HCT116 (cell line): ENCODE measurements around the gene KRT222. TPM values are rescaled to one million over a fixed set of nuclear protein-coding genes. Genes with fewer than 3 reads are reported as not detected.

Experiments
- ATAC-seq: fragments of 200-7000 bp; cut with Tn5 transposase; 2 replicates; pipeline ENCODE4 v1.9.1; 2020; ENCODE audit warnings: mild to moderate bottlenecking, moderate library complexity
- BruUV-seq: library from RNA; stranded (reverse); fragments of 400-500 nt; replicated peaks from 2 replicates; lab custom pipeline; 2021; lab: Mats Ljungman, UMichigan
- CTCF ChIA-PET: fragments of 300-600 bp; sonication (Branson Sonifier 250); formaldehyde crosslinking; loops from one replicate; lab custom pipeline; 2021; ENCODE audit warnings: antibody characterized with exemption; lab: Charles Lee
- POLR2A ChIA-PET: fragments of 300-600, 350-600 bp; sonication (Branson Sonifier 250); formaldehyde crosslinking; loops from one replicate; lab custom pipeline; 2021; ENCODE audit warnings: antibody characterized with exemption; lab: Charles Lee
- RAD21 ChIA-PET, 2 experiments: fragments of 300-600 bp; sonication (Branson Sonifier 250); formaldehyde crosslinking; loops; one replicate each; lab custom pipeline; 2023; ENCODE audit warnings: low total read pairs in 2 of 2; ENCODE audit not compliant: uncharacterized antibody in 2 of 2, unreplicated experiment in 2 of 2, low non-redundant PET in 1 of 2; lab: Charles Lee
- DNase-seq: peaks from one replicate; pipeline ENCODE4 v3.0.0-alpha.2; 2010; ENCODE audit warnings: low read depth, low spot score
- H2AFZ ChIP-seq: fragments of 200-600 bp; shearing (Covaris generic), sonication (generic); 2 replicates; pipeline ENCODE4 v1.6.1; 2017; ENCODE audit warnings: low read depth, mixed run types, mixed read lengths, antibody characterized with exemption, low read length; ENCODE audit not compliant: poor library complexity, severe bottlenecking
- H3K27ac ChIP-seq: 2 replicates; pipeline ENCODE4 v1.5.1; 2012; ENCODE audit warnings: low read depth, low read length
- H3K27me3 ChIP-seq: fragments of 200-600 bp; sonication (generic); 2 replicates; pipeline ENCODE4 v1.6.1; 2016; ENCODE audit warnings: mixed run types, low read length, mixed read lengths; ENCODE audit not compliant: insufficient read depth
- H3K36me3 ChIP-seq, 2 experiments: fragments of 200-500 bp in 1 of 2; fragments of 200-600 bp in 1 of 2; sonication (Bioruptor generic) in 1 of 2; sonication (generic) in 1 of 2; 2 replicates each; pipeline versions ENCODE4 v1.5.1 to v1.6.1; 2014 to 2016; ENCODE audit warnings: low read length in 2 of 2, inconsistent platforms in 1 of 2, mixed read lengths in 1 of 2, mixed run types in 1 of 2; ENCODE audit not compliant: insufficient read depth in 2 of 2, control insufficient read depth in 1 of 2
- H3K4me1 ChIP-seq, 2 experiments: fragments of 200-600 bp in 1 of 2; sonication (generic) in 1 of 2; 2 replicates each; pipeline versions ENCODE4 v1.5.1 to v1.6.1; 2012 to 2017; ENCODE audit warnings: low read length in 2 of 2, inconsistent platforms in 1 of 2, mild to moderate bottlenecking in 1 of 2, mixed read lengths in 1 of 2, mixed run types in 1 of 2, moderate library complexity in 1 of 2; ENCODE audit not compliant: insufficient read depth in 2 of 2, control insufficient read depth in 1 of 2
- H3K4me2 ChIP-seq: fragments of 200-600 bp; sonication (generic); 2 replicates; pipeline ENCODE4 v1.6.1; 2017; ENCODE audit warnings: mixed run types, low read length, mixed read lengths
- H3K4me3 ChIP-seq, 2 experiments: fragments of 200-600 bp in 1 of 2; sonication (generic) in 1 of 2; replicated peaks in 1 of 2; 2 replicates each; pipeline ENCODE4 v1.5.1; 2011 to 2016; ENCODE audit warnings: low read length in 2 of 2, control low read depth in 1 of 2, low read depth in 1 of 2, mild to moderate bottlenecking in 1 of 2, mixed read lengths in 1 of 2, mixed run types in 1 of 2
- H3K79me2 ChIP-seq: fragments of 200-600 bp; sonication (generic); 2 replicates; pipeline ENCODE4 v1.6.1; 2017; ENCODE audit warnings: mild to moderate bottlenecking, mixed run types, low read length, moderate library complexity, mixed read lengths; ENCODE audit not compliant: insufficient read depth
- H3K9ac ChIP-seq: fragments of 200-600 bp; sonication (generic); 2 replicates; pipeline ENCODE4 v1.6.1; 2016; ENCODE audit warnings: low read length, mixed read lengths
- H3K9me2 ChIP-seq: fragments of 200-600 bp; sonication (generic), shearing (Covaris generic); 2 replicates; pipeline ENCODE4 v1.6.1; 2017; ENCODE audit warnings: mixed run types, mild to moderate bottlenecking, moderate library complexity; ENCODE audit not compliant: insufficient read depth
- H3K9me3 ChIP-seq, 2 experiments: fragments of 200-500 bp in 1 of 2; fragments of 200-600 bp in 1 of 2; sonication (Bioruptor generic) in 1 of 2; sonication (generic) in 1 of 2; 2 replicates each; pipeline ENCODE4 v1.6.1; 2014 to 2017; ENCODE audit warnings: low read length in 2 of 2, mixed read lengths in 2 of 2, inconsistent platforms in 1 of 2, low read depth in 1 of 2, mild to moderate bottlenecking in 1 of 2, mixed run types in 1 of 2, moderate library complexity in 1 of 2; ENCODE audit not compliant: control insufficient read depth in 1 of 2, insufficient read depth in 1 of 2
- H4K20me1 ChIP-seq: fragments of 200-600 bp; sonication (generic), shearing (Covaris generic); 2 replicates; pipeline ENCODE4 v1.6.1; 2017; ENCODE audit warnings: mixed run types, mild to moderate bottlenecking, moderate library complexity; ENCODE audit not compliant: insufficient read depth
- ATF3 ChIP-seq: IDR thresholded peaks from 2 replicates; pipeline ENCODE4 v1.6.1; 2012
- CBX3 ChIP-seq: IDR thresholded peaks from 2 replicates; pipeline ENCODE4 v1.6.1; 2012; ENCODE audit warnings: low read depth
- CEBPB ChIP-seq: IDR thresholded peaks from 2 replicates; pipeline ENCODE4 v1.6.1; 2012; ENCODE audit warnings: low read depth
- EGR1 ChIP-seq: IDR thresholded peaks from 2 replicates; pipeline ENCODE4 v1.6.1; 2012; ENCODE audit warnings: low read depth
- ELF1 ChIP-seq: IDR thresholded peaks from 2 replicates; pipeline ENCODE4 v1.6.1; 2012; ENCODE audit warnings: low read depth, borderline replicate concordance
- EZH2phosphoT487 ChIP-seq: fragments of 200-600 bp; IDR thresholded peaks from 2 replicates; pipeline ENCODE4 v1.6.1; 2018; ENCODE audit warnings: antibody characterized with exemption, borderline replicate concordance
- FOSL1 ChIP-seq: IDR thresholded peaks from 2 replicates; pipeline ENCODE4 v1.6.1; 2012; ENCODE audit warnings: low read depth
- JUND ChIP-seq: IDR thresholded peaks from 2 replicates; pipeline ENCODE4 v1.6.1; 2012
- POLR2A ChIP-seq: IDR thresholded peaks from 2 replicates; pipeline ENCODE4 v1.7.0; 2011; ENCODE audit warnings: borderline replicate concordance; ENCODE audit not compliant: insufficient read depth, insufficient read length; ENCODE audit errors: extremely low read depth
- POLR2AphosphoS5 ChIP-seq: IDR thresholded peaks from 2 replicates; pipeline ENCODE4 v1.6.1; 2011; ENCODE audit warnings: mild to moderate bottlenecking, low read depth, low read length, moderate library complexity
- RAD21 ChIP-seq: IDR thresholded peaks from 2 replicates; pipeline ENCODE4 v1.6.1; 2012; ENCODE audit warnings: low read depth, mild to moderate bottlenecking
- SIN3A ChIP-seq: IDR thresholded peaks from 2 replicates; pipeline ENCODE4 v1.6.1; 2012; ENCODE audit warnings: low read depth
- SP1 ChIP-seq: IDR thresholded peaks from 2 replicates; pipeline ENCODE4 v1.6.1; 2012; ENCODE audit warnings: low read depth
- SRF ChIP-seq: IDR thresholded peaks from 2 replicates; pipeline ENCODE4 v1.6.1; 2012; ENCODE audit warnings: low read depth
- TCF7L2 ChIP-seq: IDR thresholded peaks from 2 replicates; pipeline ENCODE4 v1.7.0; 2011; ENCODE audit warnings: borderline replicate concordance, inconsistent platforms; ENCODE audit not compliant: insufficient read depth, insufficient read length; ENCODE audit errors: extremely low read depth
- YY1 ChIP-seq: IDR thresholded peaks from 2 replicates; pipeline ENCODE4 v1.6.1; 2011; ENCODE audit warnings: low read length, low read depth, moderate library complexity, mild to moderate bottlenecking; ENCODE audit not compliant: insufficient replicate concordance; ENCODE audit errors: extremely low read depth
- ZFX ChIP-seq: fragments of 450-650 bp; IDR thresholded peaks from 2 replicates; pipeline ENCODE4 v1.6.1; 2017
- ZNF274 ChIP-seq: fragments of 200-500 bp; sonication (Bioruptor generic); IDR thresholded peaks from 2 replicates; pipeline ENCODE4 v1.6.1; 2014; ENCODE audit warnings: mild to moderate bottlenecking, low read depth, low read length, inconsistent platforms
- intact Hi-C: fragments of 100-400 bp; cut with micrococcal nuclease; formaldehyde crosslinking; loops from 2 replicates; pipeline ENCODE4 v1.10.0; 2022
- total RNA-seq: library from RNA; stranded (reverse); gene quantifications from one replicate; pipeline ENCODE4 v1.2.1, GENCODE V29; 2021; ENCODE audit not compliant: unreplicated experiment

KRT222 gene
- total RNA-seq, 1 experiment from 2014 or later = 5.0 TPM

GRCh38 chr17:40606548-40607353 lies 58.2 kb downstream of the KRT222 start:
- Histone ChIP-seq H3K27me3 (no peaks in the 10 kb centered on the region), H3K36me3 (no peaks in the 10 kb centered on the region), H3K4me1 (no peaks in the 10 kb centered on the region), H3K9ac (no peak overlapping the region), H3K79me2 (no peaks in the 10 kb centered on the region), H3K27ac (no peak overlapping the region), H3K4me3 (no peak overlapping the region), H4K20me1 (no peaks in the 10 kb centered on the region), H3K9me2 (no peaks in the 10 kb centered on the region), H3K4me2 (no peak overlapping the region), H2AFZ (no peak overlapping the region), H3K9me3 (no peaks in the 10 kb centered on the region)
- TF ChIP-seq POLR2A = no peak
- no peak for TF ChIP-seq SIN3A
- no peak for TF ChIP-seq EZH2phosphoT487
- TF ChIP-seq CEBPB = no peak
- no peak for TF ChIP-seq ATF3
- TF ChIP-seq YY1 = no peak
- TF ChIP-seq ZFX = no peak
- TF ChIP-seq SP1 = no peak
- TF ChIP-seq SRF = no peak
- TF ChIP-seq FOSL1 = no peak
- TF ChIP-seq POLR2AphosphoS5 = no peak
- no peak for TF ChIP-seq RAD21
- TF ChIP-seq ELF1 = no peak
- TF ChIP-seq TCF7L2 = no peak
- TF ChIP-seq ZNF274 = no peak
- TF ChIP-seq JUND = no peak
- TF ChIP-seq EGR1 = no peak
- no peak for TF ChIP-seq CBX3
- ChIA-PET POLR2A (no interaction called here), RAD21 (no interaction called here), CTCF (interaction anchor here (0.9 kb wide), 1 partner anchor 13 kb away, joined by 3 read pairs; no protein-coding TSS in a partner anchor)
- DNase-seq = no peak
- ATAC-seq = no peak
- no TSS peak for BruUV-seq
- intact Hi-C loops = no loop called here
